K562 (cell line): ENCODE data around the gene PID1. TPM values are rescaled to one million over a fixed set of nuclear protein-coding genes. Genes with fewer than 3 reads are reported as not detected.

Experiments
- ATAC-seq: fragments of 200-7000 bp; cut with Tn5 transposase; 3 replicates; pipeline ENCODE4 v1.9.1; 2020; ENCODE audit warnings: moderate library complexity
- BruUV-seq: library from RNA; stranded (reverse); fragments of 400-500 nt; replicated peaks from 2 replicates; lab custom pipeline; 2021; lab: Mats Ljungman, UMichigan
- CTCF ChIA-PET: fragments of 300-600 bp; formaldehyde crosslinking; extraction: SDS; loops from one replicate; lab custom pipeline; 2021; ENCODE audit warnings: low intra/inter-chr PET ratio; lab: Yijun Ruan, JAX
- POLR2A ChIA-PET: fragments of 300-600, 350-650 bp; sonication (Branson Sonifier 250); formaldehyde crosslinking; extraction: SDS; loops from one replicate; lab custom pipeline; 2021; ENCODE audit warnings: antibody characterized with exemption, inconsistent platforms; lab: Yijun Ruan, JAX
- DNase-seq, 4 experiments: peaks; one replicate each; pipeline versions ENCODE4 v3.0.0 to v3.0.0-alpha.2; 2011 to 2018; ENCODE audit warnings: low spot score in 3 of 4, mixed read lengths in 3 of 4; ENCODE audit errors: extremely low read depth in 1 of 4
- FAIRE-seq: peaks from 2 replicates; lab custom pipeline; 2011; peaks lifted over from hg19 to GRCh38; lab: Jason Lieb, UNC
- H2AFZ ChIP-seq: 2 replicates; pipeline ENCODE4 v1.6.0; 2011; ENCODE audit warnings: low read depth, low read length, control low read depth, inconsistent platforms
- H3K27ac ChIP-seq: fragments of 200-600 bp; 3 replicates; pipeline ENCODE4 v1.8.0; 2011; ENCODE audit warnings: low read depth, mild to moderate bottlenecking, control low read depth, inconsistent platforms, low read length, moderate library complexity, mixed read lengths; ENCODE audit errors: extremely low read depth
- H3K27me3 ChIP-seq, 2 experiments: fragments of 300-600 bp in 1 of 2; 2 replicates in 1 of 2; 3 replicates in 1 of 2; pipeline versions ENCODE4 v1.6.0 to v1.8.0; 2011; ENCODE audit warnings: inconsistent platforms in 2 of 2, low read length in 2 of 2, mild to moderate bottlenecking in 1 of 2, mixed read lengths in 1 of 2, moderate library complexity in 1 of 2; ENCODE audit not compliant: control insufficient read depth in 2 of 2, insufficient read depth in 2 of 2
- H3K36me3 ChIP-seq: fragments of 300-600 bp; 3 replicates; pipeline ENCODE4 v1.8.0; 2011; ENCODE audit warnings: mild to moderate bottlenecking, low read length, inconsistent platforms; ENCODE audit not compliant: control insufficient read depth, insufficient read depth
- H3K4me1 ChIP-seq, 2 experiments: fragments of 200-600 bp in 1 of 2; replicated peaks in 1 of 2; 2 replicates in 1 of 2; 3 replicates in 1 of 2; pipeline versions ENCODE4 v1.5.1 to v1.8.0; 2011; ENCODE audit warnings: inconsistent platforms in 2 of 2, low read length in 2 of 2, mild to moderate bottlenecking in 1 of 2, mixed read lengths in 1 of 2, moderate library complexity in 1 of 2; ENCODE audit not compliant: control insufficient read depth in 2 of 2, insufficient read depth in 2 of 2
- H3K4me2 ChIP-seq: 2 replicates; pipeline ENCODE4 v1.6.1; 2011; ENCODE audit warnings: low read length, control low read depth, inconsistent platforms, mixed read lengths; ENCODE audit not compliant: insufficient read depth
- H3K4me3 ChIP-seq: fragments of 200-600 bp; sonication (generic), shearing (Covaris generic); 2 replicates; pipeline ENCODE4 v1.5.1; 2016; ENCODE audit warnings: control low read depth, inconsistent platforms
- H3K79me2 ChIP-seq: fragments of 200-600 bp; 3 replicates; pipeline ENCODE4 v1.8.0; 2011; ENCODE audit warnings: low read length, inconsistent platforms; ENCODE audit not compliant: control insufficient read depth, insufficient read depth
- H3K9ac ChIP-seq, 2 experiments: 2 replicates each; pipeline versions ENCODE4 v1.6.0 to v1.6.1; 2011; ENCODE audit warnings: low read depth in 2 of 2, low read length in 2 of 2, control low read depth in 1 of 2, inconsistent platforms in 1 of 2, mild to moderate bottlenecking in 1 of 2, mixed read lengths in 1 of 2; ENCODE audit not compliant: insufficient read depth in 1 of 2
- H3K9me1 ChIP-seq: one replicate; pipeline ENCODE4 v1.6.0; 2011; ENCODE audit warnings: inconsistent platforms, mild to moderate bottlenecking, low read length, moderate library complexity; ENCODE audit not compliant: control insufficient read depth, insufficient read depth
- H3K9me3 ChIP-seq: replicated peaks from 2 replicates; pipeline ENCODE4 v1.5.1; 2011; ENCODE audit warnings: low read depth, low read length, inconsistent platforms; ENCODE audit not compliant: control insufficient read depth, insufficient read depth
- H4K20me1 ChIP-seq: replicated peaks from 2 replicates; pipeline ENCODE4 v1.6.1; 2011; ENCODE audit warnings: low read length, inconsistent platforms, mixed read lengths; ENCODE audit not compliant: control insufficient read depth, insufficient read depth
- BRF2 ChIP-seq: IDR thresholded peaks from 3 replicates; pipeline ENCODE4 v1.6.1; 2011; ENCODE audit warnings: borderline replicate concordance, mild to moderate bottlenecking; ENCODE audit not compliant: insufficient read length, insufficient read depth
- EGR1 ChIP-seq: fragments of 450-650 bp; conservative IDR thresholded peaks from 2 replicates; pipeline ENCODE4 v1.6.1; 2017; ENCODE audit warnings: mild to moderate bottlenecking
- HNRNPH1 ChIP-seq: fragments of 200-400 bp; formaldehyde crosslinking; optimal IDR thresholded peaks from 2 replicates; pipeline ENCODE3; 2017; ENCODE audit warnings: low read depth, mild to moderate bottlenecking, low read length, moderate library complexity
- KAT8 ChIP-seq: fragments of 450-650 bp; IDR thresholded peaks from 2 replicates; pipeline ENCODE4 v1.6.1; 2016; ENCODE audit warnings: low read depth, mild to moderate bottlenecking
- LCOR ChIP-seq: sonication (generic); formaldehyde crosslinking; IDR thresholded peaks from 2 replicates; pipeline ENCODE4 v1.8.0; 2022; ENCODE audit warnings: mild to moderate bottlenecking, missing genetic modification reagents
- PTTG1 ChIP-seq: fragments of 450-650 bp; IDR thresholded peaks from 2 replicates; pipeline ENCODE4 v1.6.1; 2016; ENCODE audit warnings: low read depth, mild to moderate bottlenecking, missing genetic modification characterization, missing compliant biosample characterization
- TRIM28 ChIP-seq: fragments of 450-650 bp; IDR thresholded peaks from 2 replicates; pipeline ENCODE4 v1.6.1; 2017
- WGBS: fragments of 100-300 bp; shearing (Covaris generic); methylation state at CpG from one replicate; pipeline ENCODE4 v1.1.6; 2016; ENCODE audit warnings: low coverage, mixed read lengths; ENCODE audit not compliant: insufficient coverage; ENCODE audit errors: missing lambda C conversion rate; 5-methylcytosine and 5-hydroxymethylcytosine counted together
- in situ Hi-C: fragments of 300-500 bp; cut with MboI; formaldehyde crosslinking; loops from 4 replicates; pipeline ENCODE4 v1.15.0; 2018; ENCODE audit warnings: inconsistent platforms, mixed read lengths
- intact Hi-C: fragments of 100-400 bp; cut with micrococcal nuclease; formaldehyde crosslinking; loops from 2 replicates; pipeline ENCODE4 v1.14.2; 2022
- polyA plus RNA-seq, 8 experiments: library from polyadenylated mRNA; depleted of rRNA in 4 of 8; stranded (reverse) in 5 of 8; unstranded in 3 of 8; fragments of >200 nt; fragmentation: Nextera tagmentation in 2 of 8; fragmentation: Illumina TruSeq in 1 of 8; extraction: Ambion mirVana in 2 of 8; extraction: Trizol in 1 of 8; gene quantifications; 2 replicates each; pipeline versions ENCODE4 v1.2.1 to v1.2.3, GENCODE V29; 2011 to 2014; ENCODE audit warnings: inconsistent platforms in 1 of 8, missing spikeins in 1 of 8
- total RNA-seq, 7 experiments: library from RNA; depleted of rRNA in 6 of 7; stranded (reverse); fragments of >200 nt in 6 of 7; fragmentation: Illumina TruSeq in 2 of 7; extraction: Trizol in 2 of 7; gene quantifications; 2 replicates each; pipeline versions ENCODE4 v1.2.1 to v1.2.3, GENCODE V29; 2011 to 2021; ENCODE audit warnings: low replicate concordance in 1 of 7

The PID1 gene
- total and polyA plus RNA-seq, 9 of the 15 experiments (the other 6 are each of a cell fraction or from before 2014, with no cell fraction given) = not detected

GRCh38 chr2:229137639-229138038, 133.4 kb downstream of the PID1 start (continued):
- TF ChIP-seq HNRNPH1 (no peak), KAT8 (no peak), LCOR (CRISPR knock-in tag) (no peak), EGR1 (no peak)

- ATAC-seq (no peak), DNase-seq (no peak), FAIRE-seq (no peak)
- Histone ChIP-seq H3K9ac (no peak overlapping the region), H2AFZ (no peak overlapping the region), H3K27ac (no peak overlapping the region), H3K9me1 (no peaks in the 10 kb centered on the region), H3K4me2 (no peak overlapping the region), H3K27me3 (no peaks in the 10 kb centered on the region), H3K4me1 (no peaks in the 10 kb centered on the region), H4K20me1 (no peaks in the 10 kb centered on the region), H3K4me3 (no peak overlapping the region), H3K9me3 (no peaks in the 10 kb centered on the region), H3K36me3 (no peaks in the 10 kb centered on the region), H3K79me2 (no peaks in the 10 kb centered on the region)
- ChIA-PET CTCF (no interaction called here), POLR2A (no interaction called here)
- 0% methylated on average over 2 of the region's 2 CpGs for WGBS
- in situ Hi-C loops = no loop called here
- TF ChIP-seq TRIM28 (no peak), BRF2 (no peak), PTTG1 (tag) (no peak)
- BruUV-seq = no TSS peak
- intact Hi-C loops = no loop called here
Measured at GRCh38 chr2:229137066-229137465, 134.0 kb downstream of the PID1 start.
